Measurements from ENCODE around the gene GRK4. TPM values are rescaled to one million over a fixed set of nuclear protein-coding genes. Genes with fewer than 3 reads are reported as not detected.

GRK4 gene
- total RNA-seq, 5 donors from 2014 or later (not counting 1 experiment from before 2014, with no cell fraction given): 1.8 to 4.8 (median 2.5) TPM

DNA sequence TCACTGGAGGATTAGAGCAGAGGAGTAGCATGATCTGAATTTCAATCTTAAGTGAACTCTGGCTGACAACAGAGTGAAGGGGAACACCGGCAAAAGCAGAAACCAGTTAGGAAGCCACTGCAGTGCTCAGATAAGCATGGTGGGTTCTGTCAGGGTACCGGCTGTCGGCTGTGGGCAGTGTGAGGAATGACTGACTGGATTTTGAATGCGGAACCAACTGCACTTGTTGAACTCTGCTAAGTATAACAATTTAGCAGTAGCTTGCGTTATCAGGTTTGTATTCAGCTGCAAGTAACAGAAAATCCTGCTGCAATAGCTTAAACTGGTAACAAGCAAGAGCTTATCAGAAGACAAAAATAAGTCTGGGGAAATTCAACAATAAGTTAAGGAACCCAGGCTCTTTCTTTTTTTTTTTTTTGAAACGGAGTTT is 116.3 kb downstream of the GRK4 start:
- 83% methylated on average over 4 of the region's 6 CpGs for WGBS (ENCODE audit: insufficient coverage)
- ATAC-seq (replicated peaks in 1 of 4): no peak
- POLR2A ChIA-PET: interaction anchor here in 1 of 2 donors (0.7 kb wide), 1 partner anchor 29 kb away, joined by 4 read pairs; no protein-coding TSS in a partner anchor
- no peaks in the 10 kb centered on the region for H3K27me3 Mint-ChIP-seq
- DNase-seq: peak in 3 of 35 experiments; percentile 6 to 33 (median 22)
- H3K36me3 ChIP-seq (ENCODE audit: control insufficient read depth in 2 of 2, extremely low read depth in 1 of 2, insufficient read depth in 1 of 2, low read length in 1 of 2): no peaks in the 10 kb centered on the region
- H3K36me3 Mint-ChIP-seq: peaks cover 8% of the 10 kb centered on the region
- H3K4me1 Mint-ChIP-seq: peaks cover 57 to 65% (median 61%) of the 10 kb centered on the region in 3 donors
- no peak overlapping the region for H3K27ac ChIP-seq (ENCODE audit: low read length)
- no peaks in the 10 kb centered on the region for H3K27me3 ChIP-seq (replicated peaks in 1 of 2; ENCODE audit: control insufficient read depth in 2 of 2, extremely low read depth in 1 of 2, insufficient read depth in 2 of 2, low read length in 1 of 2)
- H3K9me3 ChIP-seq: no peaks in the 10 kb centered on the region
- CTCF ChIA-PET: no interaction called here
- H3K4me1 ChIP-seq (ENCODE audit: control insufficient read depth in 1 of 2, extremely low read depth in 1 of 2, insufficient read depth in 2 of 2, low read length in 2 of 2): peaks cover 20 to 23% of the 10 kb centered on the region in 2 experiments
- no peak overlapping the region for H3K4me3 ChIP-seq (ENCODE audit: control insufficient read depth in 1 of 2, extremely low read depth in 1 of 2, low read length in 1 of 2)
- H3K27ac Mint-ChIP-seq: peak overlapping the region in 1 of 2 donors; percentile 34
- H3K4me3 Mint-ChIP-seq: no peak overlapping the region
- no peaks in the 10 kb centered on the region for H3K9me3 Mint-ChIP-seq

DNA sequence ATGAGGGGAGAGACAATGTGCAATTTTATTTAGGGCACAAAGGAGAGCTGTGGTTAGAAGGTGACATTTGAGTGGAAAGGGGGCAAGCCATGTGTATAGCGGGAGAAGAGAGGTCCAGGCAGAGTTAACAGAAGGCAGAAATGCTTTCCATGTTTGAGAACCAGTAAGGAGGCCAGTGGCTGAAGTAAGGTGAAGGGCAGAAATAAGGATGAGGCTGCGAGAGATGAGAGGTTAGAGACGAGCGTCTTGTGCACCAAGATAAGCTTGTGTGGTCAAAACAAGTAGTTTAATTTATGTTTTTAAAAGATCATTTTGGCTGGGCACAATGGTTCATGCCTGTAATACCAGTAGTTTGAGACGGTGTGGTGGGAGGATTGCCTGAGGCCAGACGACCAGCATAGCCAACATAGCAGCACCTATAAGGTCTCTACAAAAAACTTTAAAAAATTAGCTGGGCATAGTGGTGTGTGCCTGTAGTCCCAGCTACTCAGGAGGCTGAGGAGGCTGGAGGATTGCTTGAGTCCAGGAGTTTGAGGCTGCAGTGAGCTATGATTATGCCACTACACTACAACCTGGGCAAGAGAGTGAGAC is 119.6 kb downstream of the GRK4 start:
- ATAC-seq (replicated peaks in 1 of 4) (no peak), DNase-seq (no peak)
- peaks cover 0 to 11% of the 10 kb centered on the region in 2 donors for H3K36me3 ChIP-seq (ENCODE audit: control insufficient read depth in 2 of 2, extremely low read depth in 1 of 2, insufficient read depth in 1 of 2, low read length in 1 of 2)
- Mint-ChIP-seq H3K27me3 (no peaks in the 10 kb centered on the region), H3K9me3 (no peaks in the 10 kb centered on the region), H3K27ac (no peak overlapping the region), H3K36me3 (peaks cover 16% of the 10 kb centered on the region), H3K4me1 (peaks cover 45 to 53% (median 53%) of the 10 kb centered on the region in 3 donors), H3K4me3 (no peak overlapping the region)
- H3K4me1 ChIP-seq (ENCODE audit: control insufficient read depth in 1 of 2, extremely low read depth in 1 of 2, insufficient read depth in 2 of 2, low read length in 2 of 2): peaks cover 4 to 11% of the 10 kb centered on the region in 2 experiments
- POLR2A ChIA-PET: no interaction called here
- H3K27me3 ChIP-seq (replicated peaks in 1 of 2; ENCODE audit: control insufficient read depth in 2 of 2, extremely low read depth in 1 of 2, insufficient read depth in 2 of 2, low read length in 1 of 2): no peaks in the 10 kb centered on the region
- CTCF ChIA-PET: no interaction called here
- H3K4me3 ChIP-seq (ENCODE audit: control insufficient read depth in 1 of 2, extremely low read depth in 1 of 2, low read length in 1 of 2): no peak overlapping the region
- no peak overlapping the region for H3K27ac ChIP-seq (ENCODE audit: low read length)
- 97% methylated on average over 4 of the region's 6 CpGs for WGBS (ENCODE audit: insufficient coverage)
- no peaks in the 10 kb centered on the region for H3K9me3 ChIP-seq

- peaks cover 4 to 11% of the 10 kb centered on the region in 2 experiments for H3K4me1 ChIP-seq (ENCODE audit: control insufficient read depth in 1 of 2, extremely low read depth in 1 of 2, insufficient read depth in 2 of 2, low read length in 2 of 2)
- POLR2A ChIA-PET: no interaction called here
Measured at GRCh38 chr4:3083732-3084131, 120.4 kb downstream of the GRK4 start.

DNA sequence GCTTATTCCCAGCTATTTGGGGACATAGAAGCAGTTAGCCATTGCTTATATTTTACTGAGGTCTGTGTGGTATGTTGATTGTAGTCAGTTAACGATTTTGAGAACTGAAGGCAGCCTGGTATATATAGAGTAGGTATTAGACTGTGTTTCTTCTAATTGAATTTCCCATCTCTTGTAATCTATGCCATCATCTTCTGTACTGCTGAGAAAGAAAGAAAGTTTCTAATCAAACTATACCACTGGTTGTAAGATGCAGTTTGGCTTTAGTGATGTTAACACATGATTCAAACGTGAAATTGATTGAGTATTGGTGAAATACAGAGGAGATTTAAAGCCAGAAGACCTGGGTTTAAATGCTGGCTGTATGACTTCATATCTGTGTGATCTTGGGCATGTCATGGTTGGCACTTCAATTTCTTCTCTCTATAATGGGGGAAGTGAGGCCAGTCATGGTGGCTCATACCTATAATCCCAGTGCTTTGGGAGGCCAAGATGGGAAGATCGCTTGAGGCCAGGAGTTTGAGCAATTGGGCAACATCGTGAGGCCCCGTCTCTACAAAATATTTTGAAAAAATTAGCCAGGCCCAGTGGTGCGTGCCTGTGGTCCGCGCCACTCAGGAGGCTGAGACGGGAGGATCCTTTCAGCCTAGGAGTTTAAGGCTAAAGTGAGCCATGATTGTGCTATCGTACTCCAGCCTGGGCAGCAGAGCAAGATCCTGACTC is 122.7 kb downstream of the GRK4 start:
- Histone ChIP-seq H3K36me3 (ENCODE audit: control insufficient read depth in 2 of 2, extremely low read depth in 1 of 2, insufficient read depth in 1 of 2, low read length in 1 of 2) (peaks cover 0 to 21% of the 10 kb centered on the region in 2 donors), H3K27ac (ENCODE audit: low read length) (no peak overlapping the region), H3K4me1 (ENCODE audit: control insufficient read depth in 1 of 2, extremely low read depth in 1 of 2, insufficient read depth in 2 of 2, low read length in 2 of 2) (peaks cover 4 to 7% of the 10 kb centered on the region in 2 experiments), H3K27me3 (replicated peaks in 1 of 2; ENCODE audit: control insufficient read depth in 2 of 2, extremely low read depth in 1 of 2, insufficient read depth in 2 of 2, low read length in 1 of 2) (no peaks in the 10 kb centered on the region), H3K4me3 (ENCODE audit: control insufficient read depth in 1 of 2, extremely low read depth in 1 of 2, low read length in 1 of 2) (no peak overlapping the region), H3K9me3 (no peaks in the 10 kb centered on the region)
- ATAC-seq (replicated peaks in 1 of 4) (no peak), DNase-seq (no peak)
- Mint-ChIP-seq H3K4me3 (no peak overlapping the region), H3K36me3 (peaks cover 27% of the 10 kb centered on the region), H3K9me3 (no peaks in the 10 kb centered on the region), H3K27me3 (no peaks in the 10 kb centered on the region), H3K27ac (no peak overlapping the region), H3K4me1 (peaks cover 25 to 37% (median 30%) of the 10 kb centered on the region in 3 donors)
- POLR2A ChIA-PET: no interaction called here
- CTCF ChIA-PET: no interaction called here
- 99% methylated on average over 8 of the region's 10 CpGs for WGBS (ENCODE audit: insufficient coverage)

More at GRCh38 chr4:3083732-3084131, 120.4 kb downstream of the GRK4 start:
- H3K27ac Mint-ChIP-seq: no peak overlapping the region
- H3K36me3 Mint-ChIP-seq: peaks cover 21% of the 10 kb centered on the region
- no peak overlapping the region for H3K4me3 Mint-ChIP-seq
- H3K4me3 ChIP-seq (ENCODE audit: control insufficient read depth in 1 of 2, extremely low read depth in 1 of 2, low read length in 1 of 2): no peak overlapping the region
- H3K9me3 ChIP-seq: no peaks in the 10 kb centered on the region
- DNase-seq (no peak), ATAC-seq (replicated peaks in 1 of 4) (no peak)
- H3K36me3 ChIP-seq (ENCODE audit: control insufficient read depth in 2 of 2, extremely low read depth in 1 of 2, insufficient read depth in 1 of 2, low read length in 1 of 2): peaks cover 0 to 15% of the 10 kb centered on the region in 2 donors
- H3K27me3 ChIP-seq (replicated peaks in 1 of 2; ENCODE audit: control insufficient read depth in 2 of 2, extremely low read depth in 1 of 2, insufficient read depth in 2 of 2, low read length in 1 of 2): no peaks in the 10 kb centered on the region
- CTCF ChIA-PET: no interaction called here
- no peaks in the 10 kb centered on the region for H3K9me3 Mint-ChIP-seq
- peaks cover 43 to 51% (median 48%) of the 10 kb centered on the region in 3 donors for H3K4me1 Mint-ChIP-seq
- no peaks in the 10 kb centered on the region for H3K27me3 Mint-ChIP-seq
- no peak overlapping the region for H3K27ac ChIP-seq (ENCODE audit: low read length)
- WGBS (ENCODE audit: insufficient coverage): no CpG with 5 or more reads among the region's 1 CpG

GRCh38 chr4:3087115-3087797 is 123.9 kb downstream of the GRK4 start:
- Mint-ChIP-seq H3K27ac (no peak overlapping the region), H3K4me1 (peaks cover 22 to 34% (median 23%) of the 10 kb centered on the region in 3 donors), H3K36me3 (peaks cover 27% of the 10 kb centered on the region), H3K4me3 (no peak overlapping the region), H3K27me3 (no peaks in the 10 kb centered on the region), H3K9me3 (no peaks in the 10 kb centered on the region)
- no peak overlapping the region for H3K27ac ChIP-seq (ENCODE audit: low read length)
- ChIA-PET POLR2A (no interaction called here), CTCF (no interaction called here)
- peaks cover 0 to 21% of the 10 kb centered on the region in 2 donors for H3K36me3 ChIP-seq (ENCODE audit: control insufficient read depth in 2 of 2, extremely low read depth in 1 of 2, insufficient read depth in 1 of 2, low read length in 1 of 2)
- no peaks in the 10 kb centered on the region for H3K27me3 ChIP-seq (replicated peaks in 1 of 2; ENCODE audit: control insufficient read depth in 2 of 2, extremely low read depth in 1 of 2, insufficient read depth in 2 of 2, low read length in 1 of 2)
- ATAC-seq (replicated peaks in 1 of 4): no peak
- H3K4me1 ChIP-seq (ENCODE audit: control insufficient read depth in 1 of 2, extremely low read depth in 1 of 2, insufficient read depth in 2 of 2, low read length in 2 of 2): peaks cover 1 to 4% of the 10 kb centered on the region in 2 experiments
- H3K9me3 ChIP-seq: no peaks in the 10 kb centered on the region
- no peak overlapping the region for H3K4me3 ChIP-seq (ENCODE audit: control insufficient read depth in 1 of 2, extremely low read depth in 1 of 2, low read length in 1 of 2)
- no CpG with 5 or more reads among the region's 4 CpGs for WGBS (ENCODE audit: insufficient coverage)
- no peak for DNase-seq
